ENCODE measurements around the gene TTC23. TPM values are rescaled to one million over a fixed set of nuclear protein-coding genes. Genes with fewer than 3 reads are reported as not detected.

Gene TTC23
- total RNA-seq, 1 donor from 2014 or later, result 45.3 TPM

DNA sequence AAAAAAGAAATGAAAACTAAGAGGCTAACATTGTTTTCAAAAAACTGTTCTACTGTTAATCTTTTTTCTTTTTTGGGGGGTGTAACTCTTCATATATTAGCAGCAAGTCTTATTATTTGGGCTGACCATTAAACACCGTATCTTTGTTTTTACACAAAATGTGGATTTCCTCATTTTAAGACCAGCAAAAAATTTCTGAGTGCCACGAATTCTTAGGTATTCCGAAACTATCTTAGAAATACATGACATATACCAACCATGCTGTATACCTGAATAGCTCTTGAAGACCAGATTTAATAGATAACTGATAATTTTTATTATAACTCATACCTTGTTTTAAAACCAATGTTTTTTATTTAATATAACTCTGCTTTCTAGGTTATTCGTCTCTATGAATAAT, 620 bp upstream of the TTC23 start:
- Mint-ChIP-seq H3K9me3 (no peaks in the 10 kb centered on the region), H3K36me3 (no peaks in the 10 kb centered on the region), H3K27me3 (ENCODE audit: insufficient read depth, low read depth) (no peaks in the 10 kb centered on the region), H3K4me3 (no peak overlapping the region), H3K4me1 (peaks cover 18% of the 10 kb centered on the region), H3K27ac (no peak overlapping the region)
- peak overlapping the region; percentile 92 for H3K4me2 ChIP-seq
- peaks cover 32% of the 10 kb centered on the region for H3K79me2 ChIP-seq (ENCODE audit: low read depth)
- H3K4me1 ChIP-seq, result peaks cover 15% of the 10 kb centered on the region
- peaks cover 9% of the 10 kb centered on the region for H3F3A ChIP-seq (ENCODE audit: low read depth)
- H4K20me1 ChIP-seq (ENCODE audit: low read depth), result no peaks in the 10 kb centered on the region
- peak overlapping the region; percentile 81 for H3K27ac ChIP-seq
- H3K36me3 ChIP-seq, result no peaks in the 10 kb centered on the region
- peaks cover 5% of the 10 kb centered on the region for H3K27me3 ChIP-seq
- TF ChIP-seq EZH2phosphoT487 (IDR thresholded peaks at IDR 0.05) (no peak), EZH2 (IDR thresholded peaks at IDR 0.05) (no peak)
- TF ChIP-seq, protein P1, sequence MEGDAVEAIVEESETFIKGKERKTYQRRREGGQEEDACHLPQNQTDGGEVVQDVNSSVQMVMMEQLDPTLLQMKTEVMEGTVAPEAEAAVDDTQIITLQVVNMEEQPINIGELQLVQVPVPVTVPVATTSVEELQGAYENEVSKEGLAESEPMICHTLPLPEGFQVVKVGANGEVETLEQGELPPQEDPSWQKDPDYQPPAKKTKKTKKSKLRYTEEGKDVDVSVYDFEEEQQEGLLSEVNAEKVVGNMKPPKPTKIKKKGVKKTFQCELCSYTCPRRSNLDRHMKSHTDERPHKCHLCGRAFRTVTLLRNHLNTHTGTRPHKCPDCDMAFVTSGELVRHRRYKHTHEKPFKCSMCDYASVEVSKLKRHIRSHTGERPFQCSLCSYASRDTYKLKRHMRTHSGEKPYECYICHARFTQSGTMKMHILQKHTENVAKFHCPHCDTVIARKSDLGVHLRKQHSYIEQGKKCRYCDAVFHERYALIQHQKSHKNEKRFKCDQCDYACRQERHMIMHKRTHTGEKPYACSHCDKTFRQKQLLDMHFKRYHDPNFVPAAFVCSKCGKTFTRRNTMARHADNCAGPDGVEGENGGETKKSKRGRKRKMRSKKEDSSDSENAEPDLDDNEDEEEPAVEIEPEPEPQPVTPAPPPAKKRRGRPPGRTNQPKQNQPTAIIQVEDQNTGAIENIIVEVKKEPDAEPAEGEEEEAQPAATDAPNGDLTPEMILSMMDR (IDR thresholded peaks at IDR 0.05), result no peak
- no peak for DNase-seq (ENCODE audit: low spot score)
- no peaks in the 10 kb centered on the region for H3K9me3 ChIP-seq (ENCODE audit: low read depth)
- peak overlapping the region; percentile 64 for H3K4me3 ChIP-seq
- H2AFZ ChIP-seq (replicated peaks), result peak overlapping the region; percentile 96
- H3K9ac ChIP-seq, result peak overlapping the region; percentile 76

DNA sequence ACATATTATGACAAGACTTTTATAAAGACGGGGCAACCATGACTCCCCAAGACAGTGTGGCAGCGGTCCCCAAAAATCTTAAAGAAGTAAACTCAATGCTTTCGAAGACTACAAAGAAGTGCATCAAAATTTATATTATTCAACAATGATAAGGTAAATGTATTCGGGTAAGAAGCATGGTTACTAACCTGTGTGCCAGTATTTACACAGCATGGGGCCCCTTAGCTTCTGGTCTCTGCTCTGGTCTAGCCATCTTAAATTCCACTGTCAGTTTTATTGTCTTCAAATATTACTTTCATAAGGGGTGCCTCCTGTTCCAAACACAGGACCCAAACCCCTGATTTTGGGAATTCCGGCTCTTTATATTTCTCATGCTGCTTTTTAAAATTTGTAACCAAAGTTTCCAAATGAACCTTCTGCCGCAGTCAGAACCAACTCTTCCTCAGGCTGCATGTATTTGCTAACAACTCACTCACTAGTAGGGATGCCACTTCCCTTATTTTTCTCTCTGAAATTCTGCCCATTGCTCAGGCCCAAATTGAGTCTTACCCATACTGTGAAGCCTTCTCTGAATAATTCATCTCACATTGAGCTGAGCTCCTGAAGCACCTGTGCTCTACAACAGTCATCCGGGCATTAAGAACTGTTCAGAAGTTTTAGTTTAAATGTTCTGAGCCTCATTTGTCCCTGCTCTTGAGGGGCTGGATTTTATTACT, 1.2 kb downstream of the TTC23 start:
- peak overlapping the region; percentile 64 for H3K4me3 ChIP-seq
- Mint-ChIP-seq H3K27ac (no peak overlapping the region), H3K27me3 (ENCODE audit: insufficient read depth, low read depth) (no peaks in the 10 kb centered on the region), H3K4me3 (no peak overlapping the region), H3K9me3 (no peaks in the 10 kb centered on the region), H3K36me3 (no peaks in the 10 kb centered on the region), H3K4me1 (peaks cover 18% of the 10 kb centered on the region)
- no peaks in the 10 kb centered on the region for H3K9me3 ChIP-seq (ENCODE audit: low read depth)
- no peaks in the 10 kb centered on the region for H4K20me1 ChIP-seq (ENCODE audit: low read depth)
- H2AFZ ChIP-seq (replicated peaks), result peak overlapping the region; percentile 12
- no peak overlapping the region for H3K27ac ChIP-seq
- peaks cover 9% of the 10 kb centered on the region for H3F3A ChIP-seq (ENCODE audit: low read depth)
- H3K79me2 ChIP-seq (ENCODE audit: low read depth), result peaks cover 32% of the 10 kb centered on the region
- H3K4me2 ChIP-seq, result peak overlapping the region; percentile 92
- peak overlapping the region; percentile 5 for H3K9ac ChIP-seq
- peaks cover 15% of the 10 kb centered on the region for H3K4me1 ChIP-seq
- peaks cover 5% of the 10 kb centered on the region for H3K27me3 ChIP-seq
- peak; percentile 13 for DNase-seq (ENCODE audit: low spot score)
- H3K36me3 ChIP-seq, result no peaks in the 10 kb centered on the region
- TF ChIP-seq, protein P1 (IDR thresholded peaks at IDR 0.05), result no peak
- TF ChIP-seq EZH2 (IDR thresholded peaks at IDR 0.05), result no peak
- no peak for TF ChIP-seq EZH2phosphoT487 (IDR thresholded peaks at IDR 0.05)

DNA sequence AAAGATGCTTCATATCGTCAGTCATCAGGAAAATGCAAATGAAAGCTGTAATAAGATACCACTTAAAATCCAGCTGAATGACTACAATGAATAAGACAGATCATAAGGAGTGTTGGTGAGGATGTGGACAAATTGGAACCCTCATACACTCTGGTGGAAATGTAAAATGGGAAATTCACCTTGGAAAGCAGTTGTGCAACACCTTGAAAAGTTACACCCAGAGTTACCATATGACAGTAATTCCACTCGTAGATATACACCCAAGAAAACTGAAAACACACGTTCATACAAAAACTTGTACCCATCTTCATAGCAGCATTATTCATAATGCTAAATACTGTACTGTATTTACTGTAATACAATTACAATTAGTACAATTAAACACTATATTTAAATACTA, 2.3 kb downstream of the TTC23 start:
- Histone ChIP-seq H3K4me2 (no peak overlapping the region), H3K9ac (no peak overlapping the region), H3K79me2 (ENCODE audit: low read depth) (peaks cover 32% of the 10 kb centered on the region), H3K27ac (no peak overlapping the region), H3F3A (ENCODE audit: low read depth) (peaks cover 9% of the 10 kb centered on the region), H3K4me3 (no peak overlapping the region), H3K27me3 (peaks cover 3% of the 10 kb centered on the region), H3K9me3 (ENCODE audit: low read depth) (no peaks in the 10 kb centered on the region), H2AFZ (replicated peaks) (no peak overlapping the region), H4K20me1 (ENCODE audit: low read depth) (no peaks in the 10 kb centered on the region), H3K4me1 (peaks cover 15% of the 10 kb centered on the region), H3K36me3 (no peaks in the 10 kb centered on the region)
- no peak for DNase-seq (ENCODE audit: low spot score)
- Mint-ChIP-seq H3K9me3 (no peaks in the 10 kb centered on the region), H3K27ac (no peak overlapping the region), H3K36me3 (no peaks in the 10 kb centered on the region), H3K27me3 (ENCODE audit: insufficient read depth, low read depth) (no peaks in the 10 kb centered on the region), H3K4me3 (peak overlapping the region; percentile 10), H3K4me1 (peaks cover 10% of the 10 kb centered on the region)
- TF ChIP-seq EZH2phosphoT487 (IDR thresholded peaks at IDR 0.05) (no peak), EZH2 (IDR thresholded peaks at IDR 0.05) (no peak)
- TF ChIP-seq, protein P1 (IDR thresholded peaks at IDR 0.05), result no peak

Data from neural progenitor cell (in vitro differentiated cells).